ENCODE data around the gene RSRP1.
A peak's percentile ranks its signal among the peaks of the same experiment; 100 is the strongest.

Gene RSRP1

DNA sequence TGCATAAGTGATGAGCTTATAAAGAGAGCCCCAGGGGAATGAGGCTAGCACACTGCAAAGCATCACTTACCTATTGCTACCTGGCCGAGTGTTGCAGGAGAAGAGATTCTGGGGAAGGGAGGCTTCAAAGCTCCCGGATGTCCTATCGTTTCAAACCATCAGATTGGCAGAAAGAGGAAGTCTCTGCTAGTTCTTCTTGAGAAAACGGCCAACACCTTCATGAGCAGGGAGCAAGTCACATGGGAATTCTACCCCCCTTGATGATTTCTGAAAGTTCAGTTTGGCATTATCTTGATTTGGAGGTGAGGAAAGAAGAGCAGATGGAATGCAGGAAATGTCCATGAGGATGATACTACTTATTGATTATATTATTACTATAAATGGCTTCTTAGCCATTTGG is 31.1 kb downstream of the RSRP1 start:
- DNase-seq, result no peak

DNA sequence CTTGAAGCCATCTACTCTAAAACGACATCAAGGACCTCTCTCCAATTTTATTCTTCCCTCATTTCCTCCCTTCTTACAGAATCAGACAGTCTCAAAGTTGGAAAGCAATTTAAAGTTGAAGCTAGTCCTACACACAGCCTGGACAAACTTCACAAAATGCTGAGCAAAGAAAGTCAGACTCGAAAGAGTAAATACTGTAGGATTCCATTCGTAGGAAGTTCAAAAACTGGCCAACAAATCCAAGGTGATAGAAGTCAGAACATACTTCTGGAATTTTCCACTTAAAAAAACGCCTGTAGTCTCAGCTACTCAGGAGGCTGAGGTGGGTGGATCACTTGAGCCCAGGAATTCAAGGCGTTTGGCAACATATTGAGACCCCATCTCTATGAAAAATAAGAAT is 34.5 kb downstream of the RSRP1 start:
- no peak for DNase-seq

DNA sequence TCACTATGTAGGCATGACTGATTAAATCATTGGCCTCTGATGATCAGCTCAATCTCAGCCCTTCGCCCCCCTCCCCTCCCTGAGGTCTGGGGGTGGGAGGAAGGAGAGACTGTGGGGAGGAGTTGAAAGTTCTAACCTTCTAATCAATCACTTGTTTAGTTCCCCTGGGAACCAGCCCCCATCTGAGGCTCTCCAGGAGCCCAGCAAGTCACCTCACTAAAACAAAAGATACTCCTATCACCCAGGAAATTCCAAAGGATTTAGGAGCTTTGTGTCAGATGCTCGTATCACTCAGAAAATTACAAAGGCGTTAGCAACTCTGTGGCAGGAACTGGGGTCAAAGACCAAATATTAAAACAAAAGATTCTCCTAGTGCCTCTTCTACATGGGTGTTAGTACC is 36.5 kb downstream of the RSRP1 start:
- DNase-seq, result no peak

DNA sequence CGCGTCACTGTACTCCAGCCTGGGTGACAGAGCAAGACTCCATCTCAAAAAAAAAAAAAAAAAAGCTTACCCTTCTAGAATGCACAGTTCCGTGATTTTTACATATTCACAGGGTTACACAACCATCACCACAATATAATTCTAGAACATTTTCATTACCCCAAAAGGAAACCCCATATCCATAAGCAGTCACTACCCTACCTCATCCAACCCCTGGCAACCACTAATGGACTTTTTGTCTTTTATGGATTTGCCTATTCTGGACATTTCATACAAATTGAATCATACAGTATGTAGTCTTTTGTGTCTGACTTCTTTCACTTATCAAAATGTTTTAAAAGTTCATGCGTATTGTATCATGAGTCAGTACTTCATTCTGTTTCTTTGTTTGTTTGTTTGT is 37.7 kb downstream of the RSRP1 start:
- DNase-seq, result no peak

DNA sequence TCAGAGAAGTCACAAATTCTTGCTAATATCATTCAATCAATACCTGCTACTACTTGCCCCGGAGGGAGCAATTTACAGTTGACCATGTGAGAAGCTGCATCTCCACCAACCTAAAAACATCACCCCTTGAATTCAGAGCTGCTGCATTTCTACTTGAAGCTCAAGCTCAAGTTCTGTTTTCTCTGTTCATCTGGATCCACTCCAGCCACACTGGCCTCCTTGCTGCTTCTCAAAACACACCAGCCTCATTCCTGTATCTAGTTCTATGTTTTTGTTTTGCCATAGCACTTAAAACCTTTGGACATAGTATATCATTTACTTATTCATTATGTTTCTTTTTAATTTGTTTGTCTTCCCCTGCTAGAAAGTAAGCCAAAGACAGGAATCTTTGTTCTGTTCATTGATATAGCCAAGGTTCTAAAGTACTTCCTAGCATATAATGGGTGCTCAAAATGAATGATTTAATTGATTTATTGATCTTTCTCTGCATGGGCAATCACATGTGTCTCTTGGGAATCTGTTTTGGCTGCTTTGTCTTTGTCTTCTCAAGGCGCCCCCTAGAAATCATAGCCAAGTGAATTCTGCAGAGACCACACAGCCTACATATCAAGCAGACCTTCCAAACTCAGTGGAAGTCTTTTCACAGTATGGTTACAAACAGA is 38.6 kb downstream of the RSRP1 start:
- DNase-seq, result no peak

DNA sequence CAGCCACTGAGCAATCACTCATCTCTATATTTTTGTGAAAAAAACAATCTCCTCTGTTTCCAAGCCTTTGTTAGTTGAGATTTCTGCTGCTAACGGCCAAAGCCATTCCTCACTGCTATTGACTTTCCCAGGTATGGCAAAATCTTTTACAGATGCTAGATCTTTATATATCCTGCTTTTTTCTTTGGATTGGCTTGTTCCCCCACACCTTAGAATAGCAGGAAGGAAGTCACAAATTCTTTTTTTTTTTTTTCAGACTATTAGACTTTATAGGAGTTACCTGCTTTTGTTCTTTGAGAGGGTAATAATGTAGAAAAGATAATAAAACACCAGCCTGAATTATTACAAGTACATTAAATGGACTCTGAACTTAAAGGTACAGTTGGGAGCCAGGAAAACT is 39.2 kb downstream of the RSRP1 start:
- DNase-seq, result no peak

DNA sequence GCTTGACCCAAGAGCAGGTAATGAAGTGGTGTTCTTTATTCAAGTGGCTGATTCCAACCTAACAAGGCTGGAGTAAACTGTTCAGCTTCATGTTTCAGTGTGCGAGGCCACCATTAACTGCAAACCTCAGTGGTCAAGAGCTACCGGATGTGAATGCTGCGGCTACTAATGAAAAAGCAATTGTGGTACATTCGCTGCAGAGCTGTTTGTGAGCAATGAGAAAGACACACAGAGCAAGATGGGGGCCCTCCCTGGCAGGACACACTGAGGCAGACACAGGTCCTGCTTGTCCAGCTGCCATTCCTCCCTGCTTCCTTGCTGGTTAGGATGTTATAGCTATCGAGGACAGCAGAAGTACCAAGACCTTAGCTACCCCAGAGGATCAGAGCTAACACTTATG is 41.1 kb downstream of the RSRP1 start:
- DNase-seq, result no peak

DNA sequence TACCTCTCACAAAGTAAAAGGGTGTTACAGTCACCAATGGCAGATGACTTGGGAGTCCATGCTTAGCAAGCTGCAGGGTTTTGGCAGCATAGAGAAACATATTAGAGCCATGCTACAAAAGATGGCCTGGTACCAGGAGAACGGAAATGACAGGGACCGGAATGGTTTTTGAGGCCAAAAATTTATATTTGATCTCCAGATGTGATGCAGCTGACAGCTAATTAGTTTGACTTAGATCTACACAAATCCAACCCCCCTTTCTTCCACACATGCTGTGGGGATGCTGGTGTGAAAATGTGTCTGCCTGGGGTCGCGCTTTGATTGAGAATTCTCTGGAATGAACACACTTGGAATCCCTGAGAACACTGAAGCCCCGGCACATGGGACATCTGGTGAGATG is 41.5 kb downstream of the RSRP1 start:
- DNase-seq, result no peak

DNA sequence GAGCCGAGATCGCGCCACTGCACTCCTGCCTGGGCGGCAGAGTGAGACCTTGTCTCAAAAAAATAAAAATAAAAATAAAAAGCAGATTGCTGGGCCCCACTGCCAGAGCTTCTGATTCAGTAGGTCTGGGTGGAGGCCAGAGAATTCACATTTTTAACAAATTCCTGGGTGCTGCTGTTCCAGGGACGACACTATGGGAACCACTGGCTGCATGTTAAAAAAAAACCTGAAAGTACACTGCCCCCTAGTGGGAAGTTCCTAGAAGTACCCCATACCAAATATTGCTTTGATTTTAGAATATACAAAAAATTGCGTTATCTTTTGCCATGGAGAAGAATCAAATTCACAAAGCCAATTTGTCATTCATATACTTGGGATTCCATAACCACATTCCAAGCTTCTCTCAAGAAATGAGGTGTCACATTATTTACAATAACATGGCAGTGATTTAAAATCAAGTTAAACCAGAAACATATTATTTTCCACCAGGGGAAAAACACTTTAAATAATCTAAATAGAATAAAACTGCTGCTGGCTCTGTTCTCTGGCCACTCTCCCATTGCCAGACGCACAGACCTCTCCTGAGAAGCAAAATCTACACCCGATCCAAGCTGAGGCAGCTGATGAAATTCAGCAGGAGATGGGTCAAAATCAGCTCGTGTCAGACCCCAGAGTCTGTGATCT is 42.3 kb downstream of the RSRP1 start:
- peak; percentile 57 for DNase-seq

DNA sequence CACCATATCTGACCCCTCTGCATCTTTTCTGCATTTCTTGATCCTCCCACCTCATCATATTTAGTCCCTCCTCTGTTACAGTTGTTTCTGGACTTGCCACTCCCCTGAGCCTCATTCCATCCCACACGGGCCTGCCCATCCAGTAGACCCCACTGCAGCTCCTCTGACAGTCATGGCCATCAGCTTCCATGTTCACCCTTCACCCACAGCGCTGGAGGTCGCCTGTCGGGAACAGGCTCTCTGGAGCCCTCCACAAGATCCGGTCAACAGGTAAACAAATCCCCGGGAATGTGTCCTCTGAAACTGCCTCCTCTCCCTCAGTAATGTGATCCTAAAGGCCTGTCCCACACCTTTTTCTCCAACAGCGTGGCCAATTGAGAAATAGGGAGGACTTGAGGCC is 46.2 kb downstream of the RSRP1 start:
- no peak for DNase-seq

DNA sequence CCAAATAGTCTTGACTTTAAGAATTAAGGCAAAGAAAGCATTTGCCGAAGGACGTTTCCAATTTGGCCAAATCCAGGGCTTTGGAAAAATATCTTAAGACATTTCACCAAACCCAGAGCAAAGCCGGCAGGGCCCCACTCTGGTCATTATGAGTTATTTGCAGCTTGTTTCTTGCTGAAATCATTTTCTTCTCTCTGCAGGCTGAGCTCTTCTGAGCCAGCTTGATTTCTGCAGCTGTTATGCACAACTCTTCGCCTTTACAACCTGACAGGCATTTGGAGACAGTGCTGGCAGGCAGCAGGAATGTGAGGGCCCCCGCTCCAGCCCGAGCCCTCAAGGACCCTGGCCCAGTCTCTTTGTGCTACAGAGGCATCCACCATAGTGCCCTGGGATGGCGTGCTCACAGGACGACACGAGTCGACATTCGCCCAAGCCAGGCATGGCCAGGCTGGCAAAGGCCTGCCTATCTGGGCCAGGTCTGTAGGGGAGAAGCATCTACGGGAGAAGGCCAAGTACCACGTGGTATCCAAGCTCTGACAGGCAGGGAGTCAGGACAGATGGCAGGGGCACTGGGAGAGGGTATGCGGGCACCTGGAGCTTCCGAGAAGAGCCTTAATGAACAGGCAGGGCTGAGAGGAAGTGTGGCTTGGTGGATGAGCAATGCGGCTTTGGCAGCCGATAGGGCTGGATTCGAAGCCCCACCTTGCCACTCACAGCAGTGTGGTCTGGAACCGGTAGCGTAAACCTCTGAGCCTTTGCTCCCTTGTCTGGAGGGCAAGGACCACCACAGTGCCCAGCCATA is 47.2 kb downstream of the RSRP1 start:
- peak; percentile 55 for DNase-seq

DNA sequence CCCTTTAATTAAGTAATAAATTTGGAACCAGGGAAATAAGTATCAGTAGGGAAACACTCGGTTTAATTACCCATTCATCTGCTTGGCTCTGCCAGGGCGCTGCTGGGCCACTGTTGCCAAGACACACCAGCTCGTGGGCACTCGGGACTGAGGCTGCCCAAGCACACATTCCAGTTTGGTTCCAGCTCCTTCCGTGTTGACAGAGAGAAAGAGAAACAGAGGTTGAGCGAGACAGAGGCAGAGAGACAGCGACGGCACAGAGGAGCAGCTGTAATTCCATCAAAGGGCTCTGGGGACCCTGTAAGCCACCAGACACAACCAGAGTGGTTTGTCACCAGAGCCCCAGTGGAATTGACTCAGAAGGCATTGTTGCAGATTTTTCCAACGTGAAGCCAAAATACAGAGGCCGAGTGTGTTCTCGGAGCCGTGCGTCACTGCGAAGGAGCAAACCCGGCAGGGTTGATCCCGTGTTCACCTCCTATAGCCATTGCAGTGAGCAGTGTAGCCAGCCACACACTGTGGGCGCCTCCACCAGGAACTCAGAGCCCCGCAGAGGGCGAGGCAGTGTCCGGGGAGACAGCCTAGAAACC is 48.5 kb downstream of the RSRP1 start:
- DNase-seq, result peak; percentile 70

DNA sequence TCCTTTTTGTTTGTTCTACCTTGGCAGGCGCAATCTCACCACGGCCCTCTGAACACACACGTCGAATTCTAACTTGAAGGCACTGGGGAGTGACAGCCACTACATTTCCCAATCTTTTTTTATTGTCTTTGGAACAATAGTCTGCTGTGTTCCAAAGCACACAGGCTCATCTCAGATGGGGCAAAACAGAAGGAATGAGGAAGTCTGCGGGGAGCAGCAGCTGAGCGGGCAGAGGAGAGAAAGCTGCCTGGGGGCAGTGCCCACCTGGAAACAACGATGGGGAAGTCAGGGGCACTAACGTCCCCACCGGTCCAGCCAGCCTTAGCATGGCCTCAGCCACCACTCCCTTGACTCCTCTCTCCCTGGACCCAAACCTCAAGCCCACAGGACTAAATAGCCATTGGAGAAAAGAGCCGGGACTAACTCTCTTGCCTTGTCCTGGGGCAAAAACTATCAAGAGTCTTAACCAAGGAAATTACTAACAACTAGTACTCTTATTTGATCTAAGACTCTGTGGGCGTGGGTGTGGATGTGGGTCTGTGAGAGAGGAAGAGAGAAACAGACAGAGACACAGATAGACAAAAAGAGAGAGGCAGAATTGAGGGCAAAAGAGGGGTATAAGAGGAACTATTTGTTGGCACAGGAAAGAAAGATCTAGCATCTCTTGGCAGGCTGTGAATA is 49.1 kb downstream of the RSRP1 start:
- DNase-seq, result no peak

DNA sequence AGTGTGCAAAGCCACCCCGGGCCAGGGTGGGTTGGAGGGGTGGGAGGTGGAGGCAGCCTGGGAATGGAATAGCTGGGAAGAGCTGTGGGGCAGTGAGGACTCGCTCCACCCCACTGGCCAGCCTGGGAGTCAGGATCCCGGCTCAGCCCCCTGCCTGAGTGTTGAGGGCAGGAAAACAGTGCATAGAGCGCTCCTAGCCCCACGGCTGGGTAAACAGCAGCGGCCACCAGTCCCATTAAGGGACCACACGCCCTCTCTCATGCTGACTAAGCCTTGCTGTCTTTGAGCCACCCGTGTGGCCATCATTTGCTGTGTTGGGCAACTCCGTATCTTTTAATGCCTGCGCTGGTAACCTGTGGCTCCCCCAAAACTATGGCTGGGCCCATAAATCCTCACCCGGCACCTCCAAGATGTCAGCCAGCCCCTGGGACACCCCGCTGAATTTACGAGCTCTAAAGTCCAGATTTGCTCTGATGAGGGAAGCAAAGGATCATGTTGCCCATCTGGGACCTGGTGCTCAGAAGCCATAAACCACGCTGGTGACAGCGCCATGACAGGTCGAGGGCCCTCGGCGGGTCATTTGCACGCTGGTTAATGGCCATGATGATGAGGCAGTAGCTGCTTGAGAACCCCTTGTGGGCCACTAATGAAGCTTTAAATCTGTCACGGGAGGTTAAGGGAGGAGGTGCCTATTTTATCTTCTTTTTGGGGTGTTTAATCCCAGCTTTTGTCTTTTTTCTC is 49.8 kb downstream of the RSRP1 start:
- no peak for DNase-seq

DNA sequence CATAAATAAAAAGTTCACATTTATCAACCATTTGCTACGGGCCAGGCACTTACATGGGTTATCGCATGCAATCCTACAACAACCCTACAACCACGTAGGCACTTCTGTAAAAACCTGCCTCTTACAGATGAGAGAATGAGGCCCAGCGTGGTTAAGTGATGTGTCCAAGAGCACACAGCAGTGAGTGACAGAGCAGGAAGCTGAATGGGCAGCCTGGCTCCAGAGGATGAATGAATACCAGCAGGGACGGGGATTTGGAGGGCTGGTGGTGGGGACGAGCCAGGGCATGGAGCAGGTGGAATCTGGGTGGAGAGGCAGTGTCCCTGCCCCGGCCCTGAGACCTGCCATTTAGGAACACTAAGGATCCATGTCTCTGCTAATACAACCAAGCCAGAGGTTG is 50.4 kb downstream of the RSRP1 start:
- DNase-seq, result no peak

DNA sequence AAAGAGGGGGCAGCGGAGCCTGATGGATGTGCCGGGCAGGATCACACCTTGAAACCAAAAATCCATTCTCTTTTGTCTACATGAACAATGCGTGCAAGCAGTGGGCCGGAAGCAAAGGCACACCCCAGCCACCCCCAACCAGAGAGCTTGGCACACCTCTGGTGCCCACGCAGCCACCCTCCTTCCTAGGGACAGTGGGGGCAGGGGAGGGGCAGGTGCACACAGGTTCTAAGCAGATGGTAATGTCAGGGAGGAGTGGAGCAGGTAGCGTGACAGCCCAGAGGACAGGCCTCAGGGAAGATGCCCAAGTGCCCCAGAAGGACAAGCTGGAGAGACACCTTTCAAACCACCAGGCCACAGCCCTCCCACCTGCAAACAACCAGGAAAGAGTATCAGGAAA is 51.4 kb downstream of the RSRP1 start:
- no peak for DNase-seq

DNA sequence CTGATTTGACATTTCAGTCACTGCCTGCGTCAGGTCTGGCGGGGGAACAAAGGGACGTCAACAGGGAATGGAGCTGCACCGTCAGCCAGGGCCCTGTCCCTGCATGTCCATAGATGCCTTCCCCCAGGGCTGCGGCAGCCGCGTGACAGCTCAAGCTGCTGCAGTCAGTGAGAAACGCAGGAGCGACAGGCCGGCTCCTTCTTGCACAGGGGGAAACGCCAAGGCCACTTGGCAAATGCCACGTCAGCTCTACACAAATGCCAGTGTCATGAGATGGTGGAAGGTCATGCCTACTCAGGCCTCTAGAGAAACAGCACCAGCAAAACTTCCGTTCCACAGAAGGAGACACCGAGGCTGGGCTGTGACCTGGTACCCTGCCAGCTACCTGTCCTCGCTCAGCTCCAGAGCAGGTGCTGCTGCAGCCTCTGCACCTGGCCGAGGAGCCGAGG is 52.7 kb downstream of the RSRP1 start:
- no peak for DNase-seq

DNA sequence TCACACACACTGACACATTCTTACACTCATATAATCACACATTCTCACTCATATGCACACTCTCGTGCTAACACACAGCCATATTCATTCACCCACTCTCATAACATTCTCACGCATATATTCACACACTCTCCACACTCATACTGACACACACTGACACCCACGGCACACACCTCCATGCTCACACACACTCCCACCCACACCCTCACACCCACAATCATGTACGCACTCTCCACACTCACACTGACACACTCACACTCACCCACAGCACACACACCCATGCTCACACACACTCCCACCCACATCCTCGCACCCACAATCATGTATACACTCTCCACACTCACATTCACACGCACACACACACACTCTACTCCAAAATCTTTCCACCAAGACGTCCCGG is 53.2 kb downstream of the RSRP1 start:
- DNase-seq, result no peak

DNA sequence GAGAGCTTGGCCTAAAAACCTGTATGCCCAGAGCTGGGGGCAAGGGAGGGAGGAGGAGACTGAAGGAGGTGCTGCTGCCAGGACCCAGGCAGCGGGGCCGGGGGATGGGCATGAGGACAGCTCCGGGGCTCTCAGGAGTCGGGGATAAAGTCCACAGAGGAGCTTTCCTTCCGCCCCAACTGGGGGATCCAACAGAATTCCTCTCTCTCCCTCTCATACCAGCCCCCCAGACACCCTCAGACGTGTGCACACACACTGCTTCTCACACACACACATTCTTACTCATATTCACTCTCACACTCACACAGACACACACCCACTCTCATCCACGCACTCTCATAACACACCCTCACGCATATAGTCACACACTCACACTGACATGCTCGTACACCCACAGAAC is 54.0 kb downstream of the RSRP1 start:
- no peak for DNase-seq

Measured in femur (tissue), 1 donor.